ENCODE results near the gene F10.
"Not testable (repeated sequence)": the region's sequence is repeated elsewhere in the genome, so short reads cannot be mapped to it uniquely, and the experiment has no call there.

The F10 gene

GRCh38 chr13:113122550-113123225 lies at the start of gene F10:
Gene F10 (plus strand): TSS chr13:113122799. CDS start chr13:113122856, 57 bp downstream.
- no peak for DNase-seq (ENCODE audit: low spot score)

- no peak for DNase-seq (ENCODE audit: low spot score)
Observed at GRCh38 chr13:113073942-113074341, 48.7 kb upstream of the F10 start.

- no peak for DNase-seq (ENCODE audit: low spot score)
Observed at GRCh38 chr13:113074401-113074800, 48.2 kb upstream of the F10 start.

GRCh38 chr13:113074876-113075275 lies 47.7 kb upstream of the F10 start:
- no peak for DNase-seq (ENCODE audit: low spot score)

GRCh38 chr13:113075711-113076110 lies 46.9 kb upstream of the F10 start:
- DNase-seq (ENCODE audit: low spot score) = no peak

- no peak for DNase-seq (ENCODE audit: low spot score)
Observed at GRCh38 chr13:113076681-113077401, 45.8 kb upstream of the F10 start.

GRCh38 chr13:113077566-113077952 lies 45.0 kb upstream of the F10 start:
- DNase-seq (ENCODE audit: low spot score) = no peak

- DNase-seq (ENCODE audit: low spot score) = no peak
Observed at GRCh38 chr13:113077953-113078901, 44.4 kb upstream of the F10 start.

- peak; percentile 4 for DNase-seq (ENCODE audit: low spot score)
Observed at GRCh38 chr13:113078902-113079780, 43.5 kb upstream of the F10 start.

GRCh38 chr13:113079781-113080080 lies 42.9 kb upstream of the F10 start:
- DNase-seq (ENCODE audit: low spot score) = not testable (repeated sequence)

- DNase-seq (ENCODE audit: low spot score) = no peak
Observed at GRCh38 chr13:113080361-113080831, 42.2 kb upstream of the F10 start.

GRCh38 chr13:113080901-113081521 lies 41.6 kb upstream of the F10 start:
- no peak for DNase-seq (ENCODE audit: low spot score)

- DNase-seq (ENCODE audit: low spot score) = no peak
Observed at GRCh38 chr13:113082198-113083021, 40.2 kb upstream of the F10 start.

- DNase-seq (ENCODE audit: low spot score) = no peak
Observed at GRCh38 chr13:113083022-113083373, 39.6 kb upstream of the F10 start.

GRCh38 chr13:113083402-113084061 lies 39.1 kb upstream of the F10 start:
- no peak for DNase-seq (ENCODE audit: low spot score)

- DNase-seq (ENCODE audit: low spot score) = no peak
Observed at GRCh38 chr13:113084094-113084942, 38.3 kb upstream of the F10 start.

- no peak for DNase-seq (ENCODE audit: low spot score)
Observed at GRCh38 chr13:113084943-113085540, 37.6 kb upstream of the F10 start.

- no peak for DNase-seq (ENCODE audit: low spot score)
Observed at GRCh38 chr13:113086031-113086750, 36.4 kb upstream of the F10 start.

Measured in kidney capillary endothelial cell (primary cell).